Endothelial cell of umbilical vein (primary cell): ENCODE data around the gene NOX5. TPM values are rescaled to one million over a fixed set of nuclear protein-coding genes. Genes with fewer than 3 reads are reported as not detected.

Source experiments
- BruUV-seq: library from RNA; stranded (reverse); fragments of 400-500 nt; replicated peaks from 2 replicates; lab custom pipeline; 2021; lab: Mats Ljungman, UMichigan
- CTCF ChIA-PET: fragments of 300-600, 350-600 bp; sonication (Branson Sonifier 250); formaldehyde crosslinking; loops from one replicate; lab custom pipeline; 2021; ENCODE audit warnings: antibody characterized with exemption, inconsistent platforms; lab: Charles Lee
- POLR2A ChIA-PET: fragments of 300-600, 350-600 bp; sonication (Branson Sonifier 250); formaldehyde crosslinking; loops from one replicate; lab custom pipeline; 2021; ENCODE audit warnings: antibody characterized with exemption, inconsistent platforms; lab: Charles Lee
- DNase-seq: peaks from one replicate; pipeline ENCODE4 v3.0.0-alpha.2; 2011; ENCODE audit warnings: low read depth, low spot score
- FAIRE-seq: peaks from 2 replicates; lab custom pipeline; 2011; peaks lifted over from hg19 to GRCh38; lab: Jason Lieb, UNC
- H2AFZ ChIP-seq: 2 replicates; pipeline ENCODE4 v1.6.0; 2012; ENCODE audit warnings: low read depth, low read length, control low read depth, inconsistent platforms
- H3K27ac ChIP-seq: 2 replicates; pipeline ENCODE4 v1.5.1; 2011; ENCODE audit warnings: low read depth, mild to moderate bottlenecking, control low read depth, low read length, moderate library complexity; ENCODE audit not compliant: insufficient read depth
- H3K27me3 ChIP-seq, 2 experiments: 2 replicates each; pipeline versions ENCODE4 v1.6.0 to v1.6.1; 2011; ENCODE audit warnings: low read length in 2 of 2, mixed read lengths in 1 of 2; ENCODE audit not compliant: control insufficient read depth in 2 of 2, insufficient read depth in 2 of 2
- H3K36me3 ChIP-seq, 2 experiments: 2 replicates in 1 of 2; 3 replicates in 1 of 2; pipeline ENCODE4 v1.5.1; 2011; ENCODE audit warnings: low read length in 2 of 2, mild to moderate bottlenecking in 1 of 2, moderate library complexity in 1 of 2; ENCODE audit not compliant: control insufficient read depth in 2 of 2, insufficient read depth in 2 of 2; ENCODE audit errors: extremely low read depth in 1 of 2
- H3K4me1 ChIP-seq: 3 replicates; pipeline ENCODE4 v1.5.1; 2011; ENCODE audit warnings: mild to moderate bottlenecking, low read length; ENCODE audit not compliant: control insufficient read depth, insufficient read depth; ENCODE audit errors: extremely low read depth
- H3K4me2 ChIP-seq: 2 replicates; pipeline ENCODE4 v1.6.1; 2011; ENCODE audit warnings: low read length, control low read depth, mixed read lengths; ENCODE audit not compliant: insufficient read depth
- H3K4me3 ChIP-seq, 3 experiments: fragments of 200-600 bp in 1 of 3; sonication (generic), shearing (Covaris generic) in 1 of 3; replicated peaks in 1 of 3; 2 replicates each; pipeline ENCODE4 v1.5.1; 2011 to 2016; ENCODE audit warnings: control low read depth in 3 of 3, low read length in 3 of 3, mild to moderate bottlenecking in 2 of 3, inconsistent platforms in 1 of 3, low read depth in 1 of 3, moderate library complexity in 1 of 3; ENCODE audit not compliant: insufficient read depth in 1 of 3
- H3K79me2 ChIP-seq: 2 replicates; pipeline ENCODE4 v1.6.0; 2012; ENCODE audit warnings: low read length, inconsistent platforms; ENCODE audit not compliant: control insufficient read depth, insufficient read depth
- H3K9ac ChIP-seq: replicated peaks from 2 replicates; pipeline ENCODE3; 2011; ENCODE audit warnings: low read length, control low read depth; ENCODE audit not compliant: insufficient read depth; ENCODE audit errors: extremely low read depth
- H3K9me1 ChIP-seq: replicated peaks from 3 replicates; pipeline ENCODE4 v1.6.0; 2011; ENCODE audit warnings: mild to moderate bottlenecking, low read length; ENCODE audit not compliant: control insufficient read depth, insufficient read depth; ENCODE audit errors: extremely low read depth
- H3K9me3 ChIP-seq: replicated peaks from 2 replicates; pipeline ENCODE4 v1.5.1; 2012; ENCODE audit warnings: low read length, inconsistent platforms; ENCODE audit not compliant: control insufficient read depth, insufficient read depth
- H4K20me1 ChIP-seq: replicated peaks from 2 replicates; pipeline ENCODE3; 2011; ENCODE audit warnings: mild to moderate bottlenecking, low read length; ENCODE audit not compliant: control insufficient read depth, insufficient read depth; ENCODE audit errors: extremely low read depth
- CTCF ChIP-seq, 2 donors: IDR thresholded peaks; 1 replicate in 1 of 2; 2 replicates in 1 of 2; pipeline ENCODE4 v1.5.1; 2011; ENCODE audit warnings: low read length in 2 of 2, mild to moderate bottlenecking in 2 of 2, moderate library complexity in 2 of 2, control low read depth in 1 of 2, inconsistent platforms in 1 of 2, low read depth in 1 of 2; ENCODE audit not compliant: insufficient read depth in 1 of 2; ENCODE audit errors: extremely low read depth in 1 of 2
- EZH2 ChIP-seq: IDR thresholded peaks from 2 replicates; pipeline ENCODE4 v1.6.1; 2012; ENCODE audit warnings: borderline replicate concordance, low read depth, mild to moderate bottlenecking, moderate library complexity, low read length, inconsistent platforms; ENCODE audit not compliant: severe bottlenecking
- FOS ChIP-seq: IDR thresholded peaks from 2 replicates; pipeline ENCODE4 v1.6.1; 2011; ENCODE audit warnings: mild to moderate bottlenecking, low read length, moderate library complexity, borderline replicate concordance; ENCODE audit not compliant: insufficient read depth
- GATA2 ChIP-seq: IDR thresholded peaks from 2 replicates; pipeline ENCODE4 v1.7.0; 2011; ENCODE audit warnings: low read depth, mild to moderate bottlenecking, moderate library complexity, mixed read lengths, low read length; ENCODE audit not compliant: insufficient read length, insufficient read depth
- JUN ChIP-seq: IDR thresholded peaks from 2 replicates; pipeline ENCODE4 v1.6.1; 2011; ENCODE audit warnings: borderline replicate concordance, low read depth; ENCODE audit not compliant: insufficient read length, insufficient read depth
- MAX ChIP-seq: IDR thresholded peaks from 2 replicates; pipeline ENCODE4 v1.6.1; 2011; ENCODE audit not compliant: insufficient read depth, insufficient read length
- MYC ChIP-seq: IDR thresholded peaks from one replicate; pipeline ENCODE4 v1.6.1; 2011; ENCODE audit warnings: mild to moderate bottlenecking, low read depth, low read length
- POLR2A ChIP-seq: IDR thresholded peaks from 2 replicates; pipeline ENCODE4 v1.6.1; 2012; ENCODE audit warnings: low read depth, mild to moderate bottlenecking, control low read depth, low read length
- POLR2AphosphoS5 ChIP-seq: IDR thresholded peaks from 2 replicates; pipeline ENCODE4 v1.6.1; 2012; ENCODE audit warnings: low read depth, mild to moderate bottlenecking, control low read depth, low read length, moderate library complexity; ENCODE audit not compliant: insufficient read depth
- dilution Hi-C: fragments of 300-500 bp; cut with MboI; formaldehyde crosslinking; loops from one replicate; pipeline ENCODE4 v1.15.0; 2019; ENCODE audit warnings: low sequenced_read_pairs; ENCODE audit not compliant: extremely low pct_ligation_motif_present
- intact Hi-C: fragments of 100-400 bp; cut with micrococcal nuclease; formaldehyde crosslinking; loops from one replicate; pipeline ENCODE4 v1.10.0; 2022
- polyA plus RNA-seq, 4 experiments: library from polyadenylated mRNA; depleted of rRNA in 3 of 4; stranded (reverse) in 3 of 4; unstranded in 1 of 4; fragments of >200 nt; gene quantifications; 2 replicates each; pipeline versions ENCODE4 v1.2.1 to v1.2.3, GENCODE V29; 2011 to 2012; ENCODE audit warnings: missing spikeins in 1 of 4
- total RNA-seq: library from RNA; stranded (reverse); gene quantifications from 2 replicates; pipeline ENCODE4 v1.2.3, GENCODE V29; 2021

Gene NOX5
- total and polyA plus RNA-seq, 2 donors (not counting 3 experiments of a cell fraction or from before 2014, with no cell fraction given): 0.08 TPM; not detected in 1

GRCh38 chr15:68986322-68986721 is 28.2 kb upstream of the NOX5 start:
- no peaks in the 10 kb centered on the region for H3K9me1 ChIP-seq
- no peak for TF ChIP-seq GATA2
- TF ChIP-seq JUN: no peak
- no peak for TF ChIP-seq FOS
- TF ChIP-seq CTCF (IDR thresholded peaks at IDR 0.05; ENCODE audit: extremely low read depth in 1 of 2, insufficient read depth in 1 of 2, low read depth in 1 of 2, low read length in 2 of 2): no peak
- TF ChIP-seq POLR2AphosphoS5: no peak
- TF ChIP-seq EZH2: no peak
- TF ChIP-seq MAX: no peak
- no peak for TF ChIP-seq MYC
- no peak for TF ChIP-seq POLR2A
- intact Hi-C loops (no loop called here), dilution Hi-C loops (no loop called here)
- no peaks in the 10 kb centered on the region for H3K36me3 ChIP-seq
- no peaks in the 10 kb centered on the region for H3K79me2 ChIP-seq
- POLR2A ChIA-PET: no interaction called here
- FAIRE-seq (no peak), DNase-seq (no peak)
- H3K27me3 ChIP-seq: peaks cover 0 to 5% of the 10 kb centered on the region in 2 experiments
- H3K9me3 ChIP-seq: no peaks in the 10 kb centered on the region
- CTCF ChIA-PET: no interaction called here
- no peak overlapping the region for H3K27ac ChIP-seq
- H2AFZ ChIP-seq: no peak overlapping the region
- no peak overlapping the region for H3K4me3 ChIP-seq
- no peak overlapping the region for H3K9ac ChIP-seq
- H3K4me1 ChIP-seq: no peaks in the 10 kb centered on the region
- no peak overlapping the region for H3K4me2 ChIP-seq
- no TSS peak for BruUV-seq
- no peaks in the 10 kb centered on the region for H4K20me1 ChIP-seq
